ENCODE measurements around the gene AGXT2. TPM values are rescaled to one million over a fixed set of nuclear protein-coding genes. Genes with fewer than 3 reads are reported as not detected.

The AGXT2 gene
- total RNA-seq, 2 experiments from 2014 or later = not detected

DNA sequence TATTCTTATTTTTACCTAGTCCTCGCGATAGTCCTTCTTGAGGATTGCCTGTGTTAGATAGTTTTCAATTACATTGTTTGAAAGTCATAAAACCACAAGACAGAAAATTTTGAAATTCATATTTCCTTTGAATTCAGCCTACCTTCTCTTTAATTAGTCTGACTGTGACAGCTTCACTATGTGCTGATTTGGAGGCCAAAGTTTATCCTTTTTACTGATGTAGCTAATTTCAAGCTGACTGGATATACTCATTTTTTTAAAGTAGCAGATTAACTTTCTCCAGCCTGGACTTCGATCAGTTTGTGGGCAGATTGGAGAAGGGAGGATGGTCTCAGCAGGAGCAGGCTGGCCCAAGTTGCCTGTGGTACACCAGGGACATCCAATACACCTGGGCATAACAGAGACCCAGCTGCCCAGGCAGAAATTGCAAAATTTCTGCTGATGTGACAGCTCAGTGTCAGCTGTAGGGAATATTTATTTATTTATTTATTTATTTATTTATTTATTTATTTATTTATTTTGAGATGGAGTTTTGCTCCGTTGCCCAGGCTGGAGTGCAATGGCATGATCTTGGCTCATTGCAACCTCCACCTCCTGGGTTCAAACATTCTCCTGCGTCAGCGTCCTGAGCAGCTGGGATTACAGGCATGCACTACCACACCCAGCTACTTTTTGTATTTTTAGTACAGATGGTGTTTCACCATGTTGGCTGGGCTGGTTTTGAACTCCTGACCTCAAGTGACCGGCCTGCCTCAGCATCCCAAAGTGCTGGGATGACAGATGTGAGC is 24.2 kb downstream of the AGXT2 start:
- no peak for DNase-seq
- H3K27me3 Mint-ChIP-seq = peaks cover 9% of the 10 kb centered on the region
- H3K27ac Mint-ChIP-seq = no peak overlapping the region
- H3K4me1 Mint-ChIP-seq = no peaks in the 10 kb centered on the region
- ChIA-PET POLR2A (no interaction called here), CTCF (interaction anchor here (1.0 to 1.4 kb wide), 2 partner anchors 20 to 537 kb away, joined by 3 to 7 read pairs; no protein-coding TSS in a partner anchor)
- no peak overlapping the region for H3K4me3 Mint-ChIP-seq
- H3K9me3 Mint-ChIP-seq = no peaks in the 10 kb centered on the region
- H3K36me3 Mint-ChIP-seq (ENCODE audit: low read depth) = no peaks in the 10 kb centered on the region

DNA sequence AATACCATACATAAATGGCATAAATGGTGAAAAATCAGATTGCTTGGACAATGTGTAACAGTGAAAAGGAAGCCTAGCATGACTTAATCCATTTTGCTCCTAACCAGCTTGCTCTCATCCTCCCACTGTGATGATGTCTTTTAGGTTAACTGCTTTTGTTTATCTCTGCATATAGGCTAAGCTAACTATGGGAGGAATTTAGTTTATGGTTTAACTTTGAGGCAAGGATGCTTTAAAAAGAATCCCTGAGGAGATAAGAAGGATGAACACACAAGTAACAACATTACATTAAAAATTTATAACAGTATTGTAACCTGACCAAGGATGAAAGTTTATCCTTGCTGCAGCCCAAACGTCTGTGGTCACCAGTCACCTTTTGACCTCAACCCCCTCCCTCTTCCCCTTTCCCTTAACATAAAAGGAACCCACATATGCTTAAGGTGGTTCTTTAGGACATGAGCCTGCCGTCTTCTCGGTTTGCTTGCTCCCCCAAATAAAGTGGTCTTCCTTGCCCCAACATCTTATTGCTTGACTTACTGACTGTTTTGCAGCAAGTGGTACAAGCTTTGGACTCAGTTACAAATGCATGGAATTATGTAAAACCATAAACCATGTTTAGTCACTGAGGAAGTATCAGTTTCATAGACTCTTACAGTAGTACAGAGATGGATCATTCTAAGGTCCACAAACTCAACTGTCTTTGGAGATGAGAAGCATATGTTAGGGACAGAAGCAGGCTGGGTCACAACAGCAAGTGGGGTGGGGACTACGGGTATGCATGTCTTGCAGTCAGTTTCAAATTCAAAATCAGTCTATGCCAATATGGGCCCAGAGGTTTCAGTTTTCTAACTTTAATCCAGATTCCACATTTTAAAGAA is 31.3 kb downstream of the AGXT2 start:
- no peak overlapping the region for H3K4me3 Mint-ChIP-seq
- ChIA-PET POLR2A (no interaction called here), CTCF (interaction anchor here (1.0 kb wide), 1 partner anchor 13 kb away, joined by 3 read pairs; no protein-coding TSS in a partner anchor)

DNA sequence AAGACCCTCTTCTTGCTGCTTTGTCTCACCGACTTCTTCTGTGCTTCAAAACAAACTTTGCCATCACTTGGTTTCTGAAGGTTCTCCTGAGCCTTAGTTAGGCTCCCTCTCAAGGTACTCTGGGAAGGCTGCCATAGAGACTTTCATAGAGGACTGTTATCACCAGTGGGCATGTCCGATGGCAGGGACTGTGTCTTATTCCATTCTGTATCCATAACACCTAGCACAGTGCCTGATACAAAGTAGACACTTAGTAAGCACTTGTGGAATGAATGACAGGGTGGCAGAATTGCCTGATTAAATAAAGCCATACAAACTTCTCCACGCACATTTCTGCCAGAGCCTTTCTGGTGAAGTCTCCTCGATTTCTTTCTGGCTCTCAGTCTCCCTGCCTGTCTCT is 32.7 kb downstream of the AGXT2 start:
- Mint-ChIP-seq H3K36me3 (ENCODE audit: low read depth) (no peaks in the 10 kb centered on the region), H3K27ac (no peak overlapping the region), H3K4me3 (no peak overlapping the region), H3K9me3 (no peaks in the 10 kb centered on the region), H3K4me1 (peaks cover 2% of the 10 kb centered on the region), H3K27me3 (peaks cover 2% of the 10 kb centered on the region)
- CTCF ChIA-PET = no interaction called here
- POLR2A ChIA-PET = no interaction called here
- no peak for DNase-seq

More for the DNA sequence above, 31.3 kb downstream of the AGXT2 start:
- Mint-ChIP-seq H3K36me3 (ENCODE audit: low read depth) (no peaks in the 10 kb centered on the region), H3K27ac (no peak overlapping the region), H3K9me3 (no peaks in the 10 kb centered on the region), H3K27me3 (peaks cover 2% of the 10 kb centered on the region), H3K4me1 (peaks cover 2% of the 10 kb centered on the region)
- no peak for DNase-seq

DNA sequence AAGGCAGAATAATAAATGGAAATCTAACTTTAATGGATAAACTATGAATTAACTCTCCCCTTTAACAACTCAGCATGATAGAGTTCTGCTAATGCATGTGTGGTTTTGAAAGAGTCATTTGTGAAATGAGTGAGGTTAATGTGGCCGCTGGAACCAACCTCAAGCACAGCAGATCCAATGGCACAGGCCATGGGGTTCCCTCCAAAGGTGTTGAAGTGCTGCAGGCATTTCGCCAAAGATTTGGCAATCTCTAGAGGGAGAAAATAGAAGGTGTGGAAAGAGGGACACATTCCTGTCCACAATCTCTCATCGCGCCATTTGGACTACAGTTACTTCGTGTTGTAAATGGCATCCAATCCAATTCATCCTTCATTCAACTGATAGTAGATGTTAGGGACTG is 35.0 kb downstream of the AGXT2 start:
- H3K27me3 Mint-ChIP-seq = peaks cover 12% of the 10 kb centered on the region
- H3K9me3 Mint-ChIP-seq = no peaks in the 10 kb centered on the region
- H3K36me3 Mint-ChIP-seq (ENCODE audit: low read depth) = no peaks in the 10 kb centered on the region
- H3K27ac Mint-ChIP-seq = no peak overlapping the region
- ChIA-PET POLR2A (no interaction called here), CTCF (no interaction called here)
- no peak overlapping the region for H3K4me3 Mint-ChIP-seq
- DNase-seq = no peak
- peaks cover 2% of the 10 kb centered on the region for H3K4me1 Mint-ChIP-seq

DNA sequence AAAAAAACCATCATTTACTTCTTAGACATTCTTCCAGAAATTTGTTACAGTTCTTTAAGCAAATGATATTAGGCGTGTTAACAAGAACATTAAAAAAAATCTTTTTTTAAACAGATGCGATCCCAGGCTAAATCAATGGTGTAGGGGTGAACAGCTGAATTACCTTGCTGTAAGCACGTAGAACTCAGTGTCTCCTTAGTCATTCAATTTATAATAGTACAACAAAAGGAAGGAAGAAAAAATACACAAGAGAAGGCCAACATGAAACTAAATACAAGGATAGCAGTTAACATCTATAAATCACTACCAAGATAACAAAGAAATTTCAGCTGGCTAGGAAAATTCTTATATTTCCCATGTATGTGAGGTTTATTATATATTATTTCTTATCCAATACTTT is 35.4 kb downstream of the AGXT2 start:
- Mint-ChIP-seq H3K4me1 (peaks cover 2% of the 10 kb centered on the region), H3K36me3 (ENCODE audit: low read depth) (no peaks in the 10 kb centered on the region), H3K27ac (no peak overlapping the region), H3K4me3 (no peak overlapping the region), H3K9me3 (no peaks in the 10 kb centered on the region), H3K27me3 (peaks cover 12% of the 10 kb centered on the region)
- ChIA-PET CTCF (no interaction called here), POLR2A (no interaction called here)
- DNase-seq = no peak

DNA sequence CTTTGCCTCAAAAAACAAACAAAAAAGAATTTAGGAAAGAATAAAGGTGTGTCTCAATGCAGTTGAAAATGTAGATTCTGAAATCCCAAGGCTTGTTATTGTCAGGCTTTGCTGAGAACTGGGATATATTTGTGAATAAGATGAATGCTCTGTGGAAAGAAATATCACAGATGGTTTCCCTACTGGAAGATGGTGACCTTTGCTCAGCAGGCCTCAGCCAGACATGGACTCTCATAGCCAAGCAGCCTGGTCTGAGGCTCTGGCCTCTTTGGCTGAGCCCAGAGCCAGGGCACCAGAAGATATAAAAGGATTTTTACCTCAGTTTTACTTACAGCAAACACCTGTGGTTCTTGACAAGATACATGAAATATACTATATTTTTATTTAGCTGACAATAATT is 37.1 kb downstream of the AGXT2 start:
- Mint-ChIP-seq H3K4me1 (no peaks in the 10 kb centered on the region), H3K36me3 (ENCODE audit: low read depth) (no peaks in the 10 kb centered on the region), H3K4me3 (no peak overlapping the region), H3K27ac (no peak overlapping the region), H3K9me3 (no peaks in the 10 kb centered on the region), H3K27me3 (peaks cover 12% of the 10 kb centered on the region)
- POLR2A ChIA-PET = no interaction called here
- no peak for DNase-seq
- CTCF ChIA-PET = no interaction called here

DNA sequence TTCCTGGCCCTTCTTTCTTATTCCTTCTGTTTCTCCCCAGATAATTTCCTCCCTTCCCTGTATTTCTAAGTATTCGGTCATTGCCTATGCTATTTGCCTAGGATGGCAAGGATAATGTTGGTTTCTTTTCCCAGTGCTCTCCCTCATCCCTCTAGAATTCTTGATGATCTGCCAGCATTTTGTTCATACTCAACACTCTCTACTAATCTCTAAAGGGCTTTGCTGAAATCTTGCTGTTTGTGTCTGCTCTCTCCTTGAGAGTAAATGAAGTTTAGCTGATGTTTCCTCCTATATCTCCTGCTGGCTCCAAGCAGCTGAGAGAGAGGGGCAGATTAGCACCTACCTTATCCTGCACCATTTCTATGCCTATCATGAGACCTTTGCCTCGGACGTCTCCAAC is 38.1 kb downstream of the AGXT2 start:
- Mint-ChIP-seq H3K4me3 (no peak overlapping the region), H3K36me3 (ENCODE audit: low read depth) (no peaks in the 10 kb centered on the region), H3K4me1 (no peaks in the 10 kb centered on the region), H3K27ac (no peak overlapping the region), H3K9me3 (no peaks in the 10 kb centered on the region), H3K27me3 (peaks cover 15% of the 10 kb centered on the region)
- CTCF ChIA-PET = interaction anchor here (0.5 kb wide), 1 partner anchor 517 kb away, joined by 3 read pairs; no protein-coding TSS in a partner anchor
- no peak for DNase-seq
- POLR2A ChIA-PET = no interaction called here

DNA sequence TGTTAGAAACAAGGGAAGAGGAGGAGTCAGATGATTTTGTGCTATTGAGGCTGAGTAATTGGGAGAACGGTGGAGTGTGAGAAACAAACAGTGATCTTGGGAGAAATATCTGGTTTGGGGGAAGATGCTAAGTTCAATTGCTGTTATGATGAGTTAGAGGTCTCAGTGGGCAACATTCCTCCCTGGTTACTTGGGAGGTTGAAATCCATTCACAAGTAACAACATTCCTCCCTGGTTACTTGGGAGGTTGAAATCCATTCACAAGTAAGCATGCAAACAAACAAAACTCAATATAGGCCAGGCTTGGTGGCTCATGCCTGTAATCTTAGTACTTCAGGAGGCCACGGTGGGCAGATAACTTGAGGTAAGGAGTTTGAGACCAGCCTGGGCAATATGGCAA is 38.7 kb downstream of the AGXT2 start:
- ChIA-PET CTCF (no interaction called here), POLR2A (no interaction called here)
- Mint-ChIP-seq H3K27ac (no peak overlapping the region), H3K4me1 (no peaks in the 10 kb centered on the region), H3K36me3 (ENCODE audit: low read depth) (no peaks in the 10 kb centered on the region), H3K27me3 (peaks cover 15% of the 10 kb centered on the region), H3K9me3 (no peaks in the 10 kb centered on the region), H3K4me3 (no peak overlapping the region)
- no peak for DNase-seq

DNA sequence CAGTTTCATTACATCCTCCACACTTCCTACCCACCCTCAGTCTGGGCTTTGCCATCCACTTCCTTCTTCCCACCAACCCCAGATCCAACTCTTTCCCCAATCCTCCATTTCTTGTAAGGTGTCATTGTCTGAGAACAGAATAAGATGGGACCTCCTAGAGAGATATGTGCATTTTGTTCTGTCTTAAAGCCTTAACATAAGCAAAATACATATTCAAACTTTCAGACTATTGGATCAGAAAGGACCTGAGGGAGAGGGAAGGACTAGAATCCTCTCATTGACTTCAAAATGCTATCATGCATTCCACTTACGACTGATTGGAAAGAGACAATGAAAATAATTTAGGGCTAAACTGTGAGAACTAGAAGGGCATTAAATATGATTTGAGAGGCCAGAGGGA is 43.0 kb downstream of the AGXT2 start:
- H3K4me3 Mint-ChIP-seq = no peak overlapping the region
- POLR2A ChIA-PET = no interaction called here
- H3K27me3 Mint-ChIP-seq = peaks cover 25% of the 10 kb centered on the region
- H3K4me1 Mint-ChIP-seq = no peaks in the 10 kb centered on the region
- H3K27ac Mint-ChIP-seq = no peak overlapping the region
- no peaks in the 10 kb centered on the region for H3K36me3 Mint-ChIP-seq (ENCODE audit: low read depth)
- no peaks in the 10 kb centered on the region for H3K9me3 Mint-ChIP-seq
- CTCF ChIA-PET = interaction anchor here (1.7 to 3.0 kb wide), 2 partner anchors 39 to 482 kb away, joined by 6 to 19 read pairs; no protein-coding TSS in a partner anchor
- no peak for DNase-seq

DNA sequence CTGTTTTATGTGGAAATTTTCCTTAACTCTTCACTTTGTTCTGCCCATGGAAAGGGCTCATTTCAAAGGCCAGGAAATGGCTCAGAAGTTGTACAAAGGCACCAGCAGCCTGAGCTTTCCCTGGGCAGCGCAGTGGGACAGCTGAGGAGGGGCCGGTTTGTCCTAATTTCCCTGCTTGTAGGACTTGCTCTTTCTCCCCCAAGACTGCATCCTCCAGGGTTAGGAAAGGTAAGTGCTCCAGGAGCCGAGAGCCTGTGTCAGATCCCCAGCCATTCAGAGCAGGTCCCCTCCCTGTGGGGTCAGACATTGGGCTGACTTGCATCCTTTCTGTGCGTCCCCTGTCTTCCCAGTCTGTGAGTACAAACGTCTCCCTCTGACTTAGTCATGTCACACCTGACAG is 43.5 kb downstream of the AGXT2 start:
- H3K36me3 Mint-ChIP-seq (ENCODE audit: low read depth) = no peaks in the 10 kb centered on the region
- no peak overlapping the region for H3K27ac Mint-ChIP-seq
- no peak overlapping the region for H3K4me3 Mint-ChIP-seq
- H3K9me3 Mint-ChIP-seq = no peaks in the 10 kb centered on the region
- ChIA-PET CTCF (interaction anchor here (0.8 to 3.0 kb wide), 15 partner anchors 12 to 878 kb away, joined by 3 to 19 read pairs (median 4); no protein-coding TSS in a partner anchor), POLR2A (interaction anchor here (1.6 kb wide), 1 partner anchor 108 kb away, joined by 3 read pairs; no protein-coding TSS in a partner anchor)
- H3K4me1 Mint-ChIP-seq = no peaks in the 10 kb centered on the region
- H3K27me3 Mint-ChIP-seq = peaks cover 23% of the 10 kb centered on the region
- no peak for DNase-seq

DNA sequence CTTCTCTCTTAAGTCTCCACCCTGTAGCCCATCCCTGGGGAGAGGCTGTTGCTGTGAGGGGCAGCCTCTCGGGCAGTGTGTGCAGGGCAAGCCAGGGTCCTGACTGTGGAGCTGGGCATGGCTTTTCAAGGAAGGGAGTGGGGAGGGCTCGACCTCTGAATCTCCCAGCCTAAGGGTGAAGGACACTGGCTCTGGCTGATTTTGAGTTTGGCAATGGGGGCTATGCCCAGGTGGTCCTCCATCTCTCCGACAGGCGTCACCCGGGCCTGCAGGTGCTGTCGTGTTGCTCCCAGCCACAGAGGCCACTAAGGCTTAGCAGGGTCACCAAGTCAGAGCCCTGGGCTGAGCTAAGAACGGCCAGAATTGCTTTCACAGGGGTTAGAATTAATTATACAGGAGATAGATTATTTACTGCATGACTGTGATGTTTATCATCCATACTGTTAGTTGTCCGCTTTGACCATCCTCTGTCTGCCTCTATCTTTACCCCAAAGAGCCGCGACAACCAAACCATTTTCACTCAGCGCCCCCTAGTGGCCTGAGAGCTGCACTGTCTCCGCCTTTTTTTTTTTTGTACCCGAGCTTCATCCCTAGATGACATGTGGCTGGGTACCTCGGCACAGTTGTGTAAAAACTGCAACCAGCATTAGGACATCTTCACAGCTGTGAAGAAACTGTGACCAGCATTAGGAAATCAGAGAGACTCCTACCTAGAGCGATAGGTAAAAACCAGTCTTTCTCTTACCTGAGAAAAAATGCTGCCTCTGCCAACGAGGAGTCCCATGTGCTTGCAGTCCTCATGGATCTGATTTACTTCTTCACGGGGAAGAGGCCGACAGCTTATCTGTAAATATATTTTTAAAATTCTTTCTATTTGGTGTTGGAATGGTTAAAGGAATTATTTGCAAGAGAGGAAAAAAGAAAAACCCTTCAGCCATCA is 44.5 kb downstream of the AGXT2 start:
- H3K4me1 Mint-ChIP-seq = no peaks in the 10 kb centered on the region
- H3K27me3 Mint-ChIP-seq = peaks cover 19% of the 10 kb centered on the region
- ChIA-PET CTCF (interaction anchor here (0.7 to 3.0 kb wide), 27 partner anchors 10 to 878 kb away, joined by 3 to 24 read pairs (median 4); no protein-coding TSS in a partner anchor), POLR2A (interaction anchor here (0.6 to 1.6 kb wide), 2 partner anchors 40 to 107 kb away, joined by 3 read pairs; no protein-coding TSS in a partner anchor)
- no peak overlapping the region for H3K4me3 Mint-ChIP-seq
- H3K36me3 Mint-ChIP-seq (ENCODE audit: low read depth) = no peaks in the 10 kb centered on the region
- no peaks in the 10 kb centered on the region for H3K9me3 Mint-ChIP-seq
- H3K27ac Mint-ChIP-seq = no peak overlapping the region
- DNase-seq = peak; percentile 61

DNA sequence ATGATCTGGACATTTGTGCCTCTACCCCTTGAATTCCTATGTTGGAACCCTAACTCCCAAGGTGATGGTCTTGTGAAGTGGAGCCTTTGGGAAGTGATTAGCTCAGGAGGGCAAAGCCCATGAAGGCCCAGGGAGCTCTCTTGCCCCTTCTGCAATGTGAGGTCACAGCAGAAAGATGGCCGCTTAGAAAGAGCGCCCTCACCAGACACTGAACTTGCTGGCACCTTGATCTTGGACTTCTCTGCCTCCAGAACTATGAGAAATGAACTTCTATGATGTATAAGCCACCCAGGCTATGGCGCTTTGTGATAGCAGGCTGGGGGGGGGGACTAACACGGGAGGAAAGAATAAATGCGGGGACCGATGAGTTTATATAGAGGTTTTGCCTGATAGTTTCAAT is 45.3 kb downstream of the AGXT2 start:
- H3K4me3 Mint-ChIP-seq = no peak overlapping the region
- no peaks in the 10 kb centered on the region for H3K9me3 Mint-ChIP-seq
- H3K27me3 Mint-ChIP-seq = peaks cover 19% of the 10 kb centered on the region
- no peak overlapping the region for H3K27ac Mint-ChIP-seq
- CTCF ChIA-PET = interaction anchor here (1.6 to 3.0 kb wide), 6 partner anchors 9 to 479 kb away, joined by 5 to 24 read pairs (median 10); no protein-coding TSS in a partner anchor
- no peak for DNase-seq
- POLR2A ChIA-PET = interaction anchor here (1.6 kb wide), 1 partner anchor 106 kb away, joined by 3 read pairs; no protein-coding TSS in a partner anchor
- H3K36me3 Mint-ChIP-seq (ENCODE audit: low read depth) = no peaks in the 10 kb centered on the region
- H3K4me1 Mint-ChIP-seq = no peaks in the 10 kb centered on the region

Measured in activated CD4-positive, alpha-beta memory T cell treated with anti-CD3 and anti-CD28 coated beads, Interleukin-2, amount 10 ng/mL, durations not matched to agents 7 days and 5 days (primary cell).